Cardiac muscle cell (in vitro differentiated cells and primary cell): ENCODE data around the gene CPPED1. TPM values are rescaled to one million over a fixed set of nuclear protein-coding genes. Genes with fewer than 3 reads are reported as not detected.

ENCODE experiments used
- DNase-seq, 2 donors: peaks; one replicate each; pipeline versions ENCODE4 v3.0.0 to v3.0.0-alpha.2; 2010 to 2017; ENCODE audit warnings: low read depth in 1 of 2, low spot score in 1 of 2
- H3K27ac ChIP-seq: fragments of 200-600 bp; sonication (generic); 2 replicates; pipeline ENCODE4 v1.5.1; 2016
- H3K27me3 ChIP-seq: fragments of 200-600 bp; sonication (generic); 2 replicates; pipeline ENCODE4 v1.6.0; 2016; ENCODE audit warnings: control low read depth
- H3K36me3 ChIP-seq: fragments of 200-600 bp; sonication (generic); 2 replicates; pipeline ENCODE4 v1.5.1; 2016; ENCODE audit warnings: control low read depth
- H3K4me1 ChIP-seq: fragments of 200-600 bp; sonication (generic); 2 replicates; pipeline ENCODE4 v1.8.1; 2017; ENCODE audit warnings: low read depth, mild to moderate bottlenecking, mixed run types
- H3K4me3 ChIP-seq: fragments of 200-600 bp; sonication (generic); 2 replicates; pipeline ENCODE4 v1.5.1; 2016; ENCODE audit warnings: mild to moderate bottlenecking
- H3K9me3 ChIP-seq: fragments of 200-600 bp; sonication (generic); 2 replicates; pipeline ENCODE4 v1.5.1; 2017; ENCODE audit warnings: low read depth, mild to moderate bottlenecking, control low read depth
- polyA plus RNA-seq: library from polyadenylated mRNA; unstranded; fragments of >200 nt; fragmentation: Nextera tagmentation; extraction: Ambion mirVana; gene quantifications from 2 replicates; pipeline ENCODE4 v1.2.1, GENCODE V29; 2016
- total RNA-seq: library from RNA; depleted of rRNA; stranded (reverse); fragments of >200 nt; gene quantifications from 2 replicates; pipeline ENCODE4 v1.2.3, GENCODE V29; 2016
- TF ChIP-seq, protein P1 (sequence below): IDR thresholded peaks from 2 replicates; pipeline ENCODE4 v1.5.1; 2012; ENCODE audit warnings: low read depth, mild to moderate bottlenecking, low read length

Gene CPPED1
- total and polyA plus RNA-seq, 2 experiments from 2014 or later, result 10.0 to 12.0 TPM

DNA sequence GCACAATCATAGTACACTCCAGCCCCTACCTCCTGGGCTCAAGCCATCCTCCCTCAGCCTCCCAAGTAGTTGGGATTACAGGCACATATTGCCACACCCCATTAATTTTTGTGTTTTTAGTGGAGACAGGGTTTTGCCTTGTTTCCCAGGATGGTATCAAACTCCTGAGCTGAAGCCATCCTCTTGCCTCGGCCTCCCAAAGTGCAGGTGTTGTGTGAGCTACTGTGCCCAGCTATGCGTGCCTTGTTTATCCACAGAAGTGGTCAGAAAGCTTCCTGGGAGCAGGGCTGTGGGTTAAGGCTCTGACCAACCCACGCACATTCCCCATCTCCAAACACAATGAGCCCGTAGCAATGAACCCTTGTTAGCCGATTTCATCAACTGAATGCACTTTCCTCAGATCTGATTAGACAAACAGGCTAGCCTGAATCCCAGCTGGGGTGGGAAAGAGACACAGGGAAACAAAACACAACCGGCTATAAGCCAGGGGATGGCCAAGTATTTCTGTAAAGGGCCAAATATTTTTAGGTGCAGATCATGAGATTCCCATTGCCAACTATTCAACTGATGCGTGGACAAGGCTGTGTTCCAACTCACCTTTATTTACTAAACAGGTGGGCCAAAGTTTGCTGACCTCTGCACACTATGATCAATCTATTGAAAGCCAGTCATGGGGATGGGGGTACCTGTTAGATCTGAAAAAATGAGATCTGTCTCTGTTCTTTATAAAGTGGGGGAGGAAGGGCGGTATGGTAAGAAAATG, 193.6 kb downstream of the CPPED1 start:
- Histone ChIP-seq H3K27me3 (no peaks in the 10 kb centered on the region), H3K27ac (no peak overlapping the region), H3K9me3 (no peaks in the 10 kb centered on the region), H3K4me1 (no peaks in the 10 kb centered on the region), H3K36me3 (no peaks in the 10 kb centered on the region), H3K4me3 (no peak overlapping the region)
- TF ChIP-seq, protein P1, sequence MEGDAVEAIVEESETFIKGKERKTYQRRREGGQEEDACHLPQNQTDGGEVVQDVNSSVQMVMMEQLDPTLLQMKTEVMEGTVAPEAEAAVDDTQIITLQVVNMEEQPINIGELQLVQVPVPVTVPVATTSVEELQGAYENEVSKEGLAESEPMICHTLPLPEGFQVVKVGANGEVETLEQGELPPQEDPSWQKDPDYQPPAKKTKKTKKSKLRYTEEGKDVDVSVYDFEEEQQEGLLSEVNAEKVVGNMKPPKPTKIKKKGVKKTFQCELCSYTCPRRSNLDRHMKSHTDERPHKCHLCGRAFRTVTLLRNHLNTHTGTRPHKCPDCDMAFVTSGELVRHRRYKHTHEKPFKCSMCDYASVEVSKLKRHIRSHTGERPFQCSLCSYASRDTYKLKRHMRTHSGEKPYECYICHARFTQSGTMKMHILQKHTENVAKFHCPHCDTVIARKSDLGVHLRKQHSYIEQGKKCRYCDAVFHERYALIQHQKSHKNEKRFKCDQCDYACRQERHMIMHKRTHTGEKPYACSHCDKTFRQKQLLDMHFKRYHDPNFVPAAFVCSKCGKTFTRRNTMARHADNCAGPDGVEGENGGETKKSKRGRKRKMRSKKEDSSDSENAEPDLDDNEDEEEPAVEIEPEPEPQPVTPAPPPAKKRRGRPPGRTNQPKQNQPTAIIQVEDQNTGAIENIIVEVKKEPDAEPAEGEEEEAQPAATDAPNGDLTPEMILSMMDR, result no peak
- no peak for DNase-seq

Other genes starting within 250 kb of the CPPED1 start
- 0.03 TPM in 1 of 2 replicates, not detected in the other for gene SHISA9, start 97.7 kb upstream of the CPPED1 start, total RNA-seq
- not detected in 2 replicates for gene SHISA9, start 97.7 kb upstream of the CPPED1 start, polyA plus RNA-seq